ENCODE results near the gene NANOS3. TPM values are rescaled to one million over a fixed set of nuclear protein-coding genes. Genes with fewer than 3 reads are reported as not detected.
A peak's percentile ranks its signal among the peaks of the same experiment; 100 is the strongest.

Gene NANOS3
- total and polyA plus RNA-seq, 2 experiments from 2014 or later, result not detected

- Mint-ChIP-seq H3K4me3 (peak overlapping the region; percentile 67), H3K36me3 (ENCODE audit: low read depth) (no peaks in the 10 kb centered on the region; the same call in 2 of the 3 replicates), H3K9me3 (no peaks in the 10 kb centered on the region; the same call in 2 of the 3 replicates), H3K27ac (no peak overlapping the region), H3K27me3 (ENCODE audit: insufficient read depth, low read depth, poor library complexity) (peaks cover 68% of the 10 kb centered on the region), H3K4me1 (peaks cover 19% of the 10 kb centered on the region)
- Histone ChIP-seq H3K79me2 (replicated peaks; ENCODE audit: insufficient read depth) (no peaks in the 10 kb centered on the region), H4K20me1 (replicated peaks; ENCODE audit: insufficient read depth) (no peaks in the 10 kb centered on the region), H3K4me3 (0 out of 2 replicates have a peak overlapping the region, but pooled peaks have one; percentile 45), H3K4me2 (peak overlapping the region; percentile 72; the same call in 1 of the 2 replicates), H2AFZ (no peak overlapping the region), H3K4me1 (ENCODE audit: insufficient read depth) (peaks cover 10% of the 10 kb centered on the region), H3K9me2 (ENCODE audit: insufficient read depth) (no peaks in the 10 kb centered on the region), H3K27ac (ENCODE audit: low read depth) (no peak overlapping the region), H3F3A (replicated peaks; ENCODE audit: low read depth) (peaks cover 25% of the 10 kb centered on the region), H3K27me3 (ENCODE audit: insufficient read depth) (peaks cover 65% of the 10 kb centered on the region), H3K36me3 (ENCODE audit: insufficient read depth) (no peaks in the 10 kb centered on the region)
- TF ChIP-seq EZH2phosphoT487 (IDR thresholded peaks at IDR 0.05; ENCODE audit: unreplicated experiment) (no peak), CREB1 (CRISPR knock-in tag; IDR thresholded peaks at IDR 0.05; ENCODE audit: low read depth) (no peak), NANOG (IDR thresholded peaks at IDR 0.05; ENCODE audit: borderline replicate concordance) (no peak), EZH2 (IDR thresholded peaks at IDR 0.05; ENCODE audit: low read depth, unreplicated experiment) (peak; percentile 16), STAT1 (IDR thresholded peaks at IDR 0.05; ENCODE audit: unreplicated experiment) (no peak), CTCF (conservative IDR thresholded peaks at IDR 0.05; ENCODE audit: low read depth in 2 of 2) (no peak), ETS1 (IDR thresholded peaks at IDR 0.05) (no peak)
- DNase-seq (ENCODE audit: low spot score) (no peak), ATAC-seq (peak; percentile 7; the same call in 2 of the 3 replicates)
Observed at GRCh38 chr19:13864046-13864666, 12.8 kb upstream of the NANOS3 start.

GRCh38 chr19:13864667-13865570, 12.0 kb upstream of the NANOS3 start:
- peaks cover 70% of the 10 kb centered on the region for H3K27me3 ChIP-seq (ENCODE audit: insufficient read depth)
- peaks cover 10% of the 10 kb centered on the region for H3K4me1 ChIP-seq (ENCODE audit: insufficient read depth)
- peak overlapping the region; percentile 60; the same call in 1 of the 2 replicates for H3K4me3 ChIP-seq
- H3F3A ChIP-seq (replicated peaks; ENCODE audit: low read depth), result peaks cover 25% of the 10 kb centered on the region
- H3K27ac Mint-ChIP-seq, result no peak overlapping the region
- no peak for ATAC-seq
- no peaks in the 10 kb centered on the region for H3K9me2 ChIP-seq (ENCODE audit: insufficient read depth)
- no peak overlapping the region for H2AFZ ChIP-seq
- peak overlapping the region; percentile 67 for H3K4me3 Mint-ChIP-seq
- H4K20me1 ChIP-seq (replicated peaks; ENCODE audit: insufficient read depth), result no peaks in the 10 kb centered on the region
- no peak for DNase-seq (ENCODE audit: low spot score)
- peaks cover 15% of the 10 kb centered on the region for H3K4me1 Mint-ChIP-seq
- H3K9me3 Mint-ChIP-seq, result no peaks in the 10 kb centered on the region; the same call in 2 of the 3 replicates
- H3K79me2 ChIP-seq (replicated peaks; ENCODE audit: insufficient read depth), result no peaks in the 10 kb centered on the region
- H3K36me3 ChIP-seq (ENCODE audit: insufficient read depth), result no peaks in the 10 kb centered on the region
- peaks cover 71% of the 10 kb centered on the region for H3K27me3 Mint-ChIP-seq (ENCODE audit: insufficient read depth, low read depth, poor library complexity)
- no peak overlapping the region for H3K27ac ChIP-seq (ENCODE audit: low read depth)
- H3K4me2 ChIP-seq, result peak overlapping the region; percentile 72; the same call in 1 of the 2 replicates
- H3K36me3 Mint-ChIP-seq (ENCODE audit: low read depth), result no peaks in the 10 kb centered on the region; the same call in 2 of the 3 replicates
- no peak for TF ChIP-seq ZNF462 (CRISPR knock-in tag; IDR thresholded peaks at IDR 0.05)
- TF ChIP-seq ZNF114 (CRISPR knock-in tag; IDR thresholded peaks at IDR 0.05), result no peak
- no peak for TF ChIP-seq POLR2AphosphoS5 (IDR thresholded peaks at IDR 0.05; ENCODE audit: low read depth)
- no peak for TF ChIP-seq EZH2phosphoT487 (IDR thresholded peaks at IDR 0.05; ENCODE audit: unreplicated experiment)
- TF ChIP-seq CREB1 (CRISPR knock-in tag; IDR thresholded peaks at IDR 0.05; ENCODE audit: low read depth), result no peak

Measured in GM23338 (cell line).